Upper lobe of left lung (tissue), 4 donors: Measurements from ENCODE around the gene TCF23.

Experiments
- CTCF ChIP-seq, 6 experiments: fragments of 450-650 bp in 4 of 6; fragments of 200-600 bp in 2 of 6; sonication (generic) in 2 of 6; IDR thresholded peaks; one replicate each; pipeline ENCODE4 v1.5.1; 2016 to 2019; ENCODE audit warnings: antibody characterized with exemption in 6 of 6
- POLR2A ChIP-seq, 4 donors: fragments of 450-650 bp; IDR thresholded peaks; one replicate each; pipeline ENCODE4 v1.5.1; 2016 to 2017; ENCODE audit warnings: antibody characterized with exemption in 4 of 4, mild to moderate bottlenecking in 2 of 4

- TF ChIP-seq CTCF (IDR thresholded peaks at IDR 0.05) (no peak), POLR2A (IDR thresholded peaks at IDR 0.05) (no peak)
Observed at GRCh38 chr2:27206346-27206745, 57.5 kb downstream of the TCF23 start.
